GM21390 (cell line): ENCODE measurements around the gene MYH3.

ENCODE experiments used
- ATAC-seq: cut with Tn5 transposase; IDR thresholded peaks from one replicate; pipeline ENCODE4 v1.9.1; 2021; ENCODE audit not compliant: unreplicated experiment

The MYH3 gene

GRCh38 chr17:10614536-10615155 lies 42.5 kb downstream of the MYH3 start:
- no peak for ATAC-seq

GRCh38 chr17:10613775-10614513 lies 43.2 kb downstream of the MYH3 start:
- ATAC-seq = no peak

- no peak for ATAC-seq
These were observed 44.0 kb downstream of the MYH3 start for GRCh38 chr17:10612957-10613744.

GRCh38 chr17:10610884-10611283 lies 46.2 kb downstream of the MYH3 start:
- no peak for ATAC-seq

- ATAC-seq = no peak
These were observed 48.9 kb downstream of the MYH3 start for GRCh38 chr17:10608244-10608643.

- ATAC-seq = no peak
These were observed 51.0 kb downstream of the MYH3 start for GRCh38 chr17:10606110-10606509.

- no peak for ATAC-seq
These were observed 51.8 kb downstream of the MYH3 start for GRCh38 chr17:10605221-10605783.

GRCh38 chr17:10604521-10604920 lies 52.6 kb downstream of the MYH3 start:
- no peak for ATAC-seq

- no peak for ATAC-seq
These were observed 53.2 kb downstream of the MYH3 start for GRCh38 chr17:10603931-10604330.

- no peak for ATAC-seq
These were observed 56.5 kb downstream of the MYH3 start for GRCh38 chr17:10600571-10600970.

GRCh38 chr17:10598621-10599020 lies 58.5 kb downstream of the MYH3 start:
- no peak for ATAC-seq

GRCh38 chr17:10589553-10590145 lies 67.5 kb downstream of the MYH3 start:
- ATAC-seq = no peak

- no peak for ATAC-seq
These were observed 71.6 kb downstream of the MYH3 start for GRCh38 chr17:10585529-10585928.

GRCh38 chr17:10583834-10584233 lies 73.3 kb downstream of the MYH3 start:
- ATAC-seq = no peak

- ATAC-seq = no peak
These were observed 77.8 kb downstream of the MYH3 start for GRCh38 chr17:10579270-10579669.
